A549 (cell line): ENCODE results near the gene FBLN1. TPM values are rescaled to one million over a fixed set of nuclear protein-coding genes. Genes with fewer than 3 reads are reported as not detected.

Experiments used
- ATAC-seq, 2 experiments: fragments of 200-7000 bp in 1 of 2; fragments of >200 bp in 1 of 2; cut with Nextera tagmentation in 1 of 2; cut with Tn5 transposase in 1 of 2; 3 replicates each; pipeline versions ENCODE4 v1.8.0 to v1.9.1; 2018 to 2020; ENCODE audit warnings: mild to moderate bottlenecking in 1 of 2, moderate library complexity in 1 of 2
- CTCF ChIA-PET: fragments of 300-600 bp; sonication (Branson Sonifier 250); formaldehyde crosslinking; extraction: SDS; loops from one replicate; lab custom pipeline; 2021; ENCODE audit warnings: antibody characterized with exemption, inconsistent platforms; lab: Yijun Ruan, JAX
- POLR2A ChIA-PET: fragments of 350-600 bp; formaldehyde crosslinking; extraction: SDS; loops from one replicate; lab custom pipeline; 2021; ENCODE audit warnings: antibody characterized with exemption, inconsistent platforms; lab: Yijun Ruan, JAX
- DNase-seq, 2 experiments: peaks; one replicate each; pipeline versions ENCODE4 v3.0.0 to v3.0.0-alpha.2; 2011 to 2016; ENCODE audit warnings: low read depth in 1 of 2, low spot score in 1 of 2
- FAIRE-seq: peaks from 2 replicates; lab custom pipeline; 2011; peaks lifted over from hg19 to GRCh38; lab: Jason Lieb, UNC
- H3K27ac ChIP-seq, 2 experiments: fragments of >200 bp; sonication (Bioruptor Twin); formaldehyde crosslinking; 3 replicates each; pipeline ENCODE4 v1.5.1; 2016 to 2017
- H3K4me1 ChIP-seq: fragments of >200 bp; sonication (Bioruptor Twin); formaldehyde crosslinking; 3 replicates; pipeline ENCODE4 v1.6.1; 2016
- H3K4me2 ChIP-seq: fragments of >200 bp; sonication (Bioruptor Twin); formaldehyde crosslinking; 3 replicates; pipeline ENCODE4 v1.6.1; 2016
- H3K4me3 ChIP-seq: fragments of >200 bp; sonication (Bioruptor Twin); formaldehyde crosslinking; 3 replicates; pipeline ENCODE4 v1.5.1; 2016
- H3K9me3 ChIP-seq: fragments of >200 bp; sonication (Bioruptor Twin); formaldehyde crosslinking; 3 replicates; pipeline ENCODE4 v1.6.1; 2016
- CHD4 ChIP-seq: fragments of 200-600 bp; sonication (generic); IDR thresholded peaks from 2 replicates; pipeline ENCODE4 v1.6.1; 2016; ENCODE audit warnings: antibody characterized with exemption, mild to moderate bottlenecking, borderline replicate concordance
- E2F6 ChIP-seq: IDR thresholded peaks from 2 replicates; pipeline ENCODE4 v1.6.1; 2012; ENCODE audit warnings: low read depth, borderline replicate concordance
- EHF ChIP-seq: fragments of 250-450 bp; sonication (Bioruptor Pico); IDR thresholded peaks from 2 replicates; pipeline ENCODE4 v1.5.0; 2020; ENCODE audit warnings: mild to moderate bottlenecking
- ELK1 ChIP-seq: fragments of 150-350 bp; IDR thresholded peaks from 2 replicates; pipeline ENCODE4 v1.6.1; 2014; ENCODE audit warnings: low read depth, mild to moderate bottlenecking, low read length
- ESRRA ChIP-seq: fragments of 150-350 bp; IDR thresholded peaks from 2 replicates; pipeline ENCODE4 v1.6.1; 2014; ENCODE audit warnings: mild to moderate bottlenecking, low read length, borderline replicate concordance
- FOSB ChIP-seq: fragments of 250-450 bp; sonication (Bioruptor Pico); IDR thresholded peaks from 2 replicates; pipeline ENCODE4 v1.5.0; 2020; ENCODE audit warnings: mild to moderate bottlenecking, moderate library complexity
- GATA3 ChIP-seq: IDR thresholded peaks from 2 replicates; pipeline ENCODE4 v1.6.1; 2012; ENCODE audit warnings: borderline replicate concordance
- HDAC2 ChIP-seq: fragments of 200-600 bp; sonication (generic); IDR thresholded peaks from 2 replicates; pipeline ENCODE4 v1.6.1; 2016
- HES2 ChIP-seq: fragments of >200 bp; sonication (Bioruptor Twin); formaldehyde crosslinking; IDR thresholded peaks from 2 replicates; pipeline ENCODE4 v1.6.1; 2016
- JUN ChIP-seq, 2 experiments: fragments of >200 bp; sonication (Bioruptor Twin); formaldehyde crosslinking; IDR thresholded peaks; 2 replicates in 1 of 2; 3 replicates in 1 of 2; pipeline ENCODE4 v1.6.1; 2016 to 2017
- JUNB ChIP-seq: fragments of >200 bp; sonication (Bioruptor Twin); formaldehyde crosslinking; IDR thresholded peaks from 2 replicates; pipeline ENCODE4 v1.6.1; 2016
- KDM1A ChIP-seq: fragments of 200-600 bp; sonication (generic); IDR thresholded peaks from 2 replicates; pipeline ENCODE4 v1.6.1; 2016; ENCODE audit warnings: low read depth, mild to moderate bottlenecking
- MAX ChIP-seq: IDR thresholded peaks from 2 replicates; pipeline ENCODE4 v1.6.1; 2012
- NPAS2 ChIP-seq: fragments of 250-450 bp; sonication (Bioruptor Pico); IDR thresholded peaks from 2 replicates; pipeline ENCODE4 v1.8.0; 2022; ENCODE audit warnings: mild to moderate bottlenecking, moderate library complexity, borderline replicate concordance
- POLR2A ChIP-seq: IDR thresholded peaks from 2 replicates; pipeline ENCODE4 v1.6.1; 2012; ENCODE audit warnings: mild to moderate bottlenecking, low read length
- RAD21 ChIP-seq, 2 experiments: fragments of >200 bp in 1 of 2; sonication (Bioruptor Twin) in 1 of 2; formaldehyde crosslinking in 1 of 2; IDR thresholded peaks in 1 of 2; conservative IDR thresholded peaks in 1 of 2; 2 replicates in 1 of 2; 3 replicates in 1 of 2; pipeline ENCODE4 v1.6.1; 2012 to 2018; ENCODE audit warnings: inconsistent platforms in 1 of 2
- RCOR1 ChIP-seq: fragments of 150-350 bp; IDR thresholded peaks from 2 replicates; pipeline ENCODE4 v1.6.1; 2014; ENCODE audit warnings: antibody characterized with exemption, low read length, low read depth
- RFX5 ChIP-seq: fragments of 450-650 bp; IDR thresholded peaks from 2 replicates; pipeline ENCODE4 v1.7.1; 2014; ENCODE audit warnings: antibody characterized with exemption, mild to moderate bottlenecking, moderate library complexity
- RNF2 ChIP-seq: fragments of 200-600 bp; sonication (generic); IDR thresholded peaks from 2 replicates; pipeline ENCODE4 v1.6.1; 2016; ENCODE audit warnings: low read depth, mild to moderate bottlenecking, antibody characterized with exemption, moderate library complexity, borderline replicate concordance
- SMC3 ChIP-seq: fragments of >200 bp; sonication (Bioruptor Twin); formaldehyde crosslinking; IDR thresholded peaks from 3 replicates; pipeline ENCODE4 v1.6.1; 2018; ENCODE audit warnings: inconsistent platforms
- ZC3H11A ChIP-seq: fragments of 450-650 bp; IDR thresholded peaks from 2 replicates; pipeline ENCODE4 v1.6.1; 2014; ENCODE audit warnings: antibody characterized with exemption, mild to moderate bottlenecking
- ZFP36 ChIP-seq: fragments of 450-650 bp; IDR thresholded peaks from 2 replicates; pipeline ENCODE4 v1.6.1; 2014; ENCODE audit warnings: borderline replicate concordance; ENCODE audit not compliant: partially characterized antibody
- ZSCAN20 ChIP-seq: fragments of 250-450 bp; sonication (Bioruptor Pico); IDR thresholded peaks from 2 replicates; pipeline ENCODE4 v1.8.0; 2022; ENCODE audit warnings: mild to moderate bottlenecking, moderate library complexity
- WGBS: methylation state at CpG from one replicate; pipeline ENCODE4 v1.1.6; 2017; ENCODE audit errors: missing lambda C conversion rate; 5-methylcytosine and 5-hydroxymethylcytosine counted together
- polyA plus RNA-seq, 4 experiments: library from polyadenylated mRNA; depleted of rRNA in 3 of 4; stranded (reverse); fragments of >200 nt; fragmentation: RNase III in 1 of 4; extraction: RNeasy Plus Mini Kit Qiagen cat#74134 plus additional on column Dnase treatment in 1 of 4; gene quantifications; 2 replicates in 3 of 4; 3 replicates in 1 of 4; pipeline ENCODE4 v1.2.3, GENCODE V29; 2011 to 2017

FBLN1 gene
- polyA plus RNA-seq, 2 of the 4 experiments (the other 2 are of a cell fraction) = 18.2 to 32.7 TPM

GRCh38 chr22:45483918-45484499 is 18.7 kb upstream of the FBLN1 start:
- H3K4me2 ChIP-seq = no peak overlapping the region
- TF ChIP-seq ESRRA (no peak), SMC3 (no peak), HES2 (no peak)
- TF ChIP-seq, all 56 proteins: peak for 0
- no peaks in the 10 kb centered on the region for H3K4me1 ChIP-seq
- ChIA-PET CTCF (interaction anchor here (1.6 kb wide), 1 partner anchor 66 kb away, joined by 3 read pairs; no protein-coding TSS in a partner anchor), POLR2A (no interaction called here)
- H3K27ac ChIP-seq = no peak overlapping the region
- FAIRE-seq = no peak
- no peak for DNase-seq
- H3K9me3 ChIP-seq = peaks cover 16% of the 10 kb centered on the region; the same call in 1 of the 3 replicates
- ATAC-seq = no peak
- no peak overlapping the region for H3K4me3 ChIP-seq
- WGBS = 38% methylated on average over 4 of the region's 5 CpGs

GRCh38 chr22:45484742-45485141 is 17.9 kb upstream of the FBLN1 start:
- Histone ChIP-seq H3K27ac (no peak overlapping the region), H3K4me3 (no peak overlapping the region), H3K4me1 (no peaks in the 10 kb centered on the region), H3K9me3 (peaks cover 18% of the 10 kb centered on the region; the same call in 2 of the 3 replicates), H3K4me2 (no peak overlapping the region)
- POLR2A ChIA-PET = no interaction called here
- no peak for FAIRE-seq
- DNase-seq = no peak
- no peak for ATAC-seq
- TF ChIP-seq RFX5 = no peak
- TF ChIP-seq RAD21 (conservative IDR thresholded peaks at IDR 0.05 in 1 of 2, IDR thresholded peaks at IDR 0.05 in 1 of 2) = no peak
- TF ChIP-seq ESRRA = no peak
- TF ChIP-seq POLR2A = no peak
- TF ChIP-seq EHF (CRISPR knock-in tag) = no peak
- no peak for TF ChIP-seq ZSCAN20 (CRISPR knock-in tag)
- TF ChIP-seq KDM1A = no peak
- WGBS = 75% methylated on average over 4 of the region's 4 CpGs
- CTCF ChIA-PET = interaction anchor here (1.6 kb wide), 1 partner anchor 65 kb away, joined by 3 read pairs; no protein-coding TSS in a partner anchor

- ATAC-seq = no peak
- ChIA-PET CTCF (interaction anchor here (1.6 kb wide), 1 partner anchor 65 kb away, joined by 3 read pairs; no protein-coding TSS in a partner anchor), POLR2A (no interaction called here)
- Histone ChIP-seq H3K27ac (no peak overlapping the region), H3K4me2 (no peak overlapping the region), H3K9me3 (peaks cover 18% of the 10 kb centered on the region; the same call in 2 of the 3 replicates), H3K4me3 (no peak overlapping the region), H3K4me1 (no peaks in the 10 kb centered on the region)
- DNase-seq = no peak
- no peak for FAIRE-seq
- WGBS = 83% methylated on average over 4 of the region's 4 CpGs
- TF ChIP-seq RCOR1 = no peak
- TF ChIP-seq FOSB (CRISPR knock-in tag) = no peak
- no peak for TF ChIP-seq ZC3H11A
- no peak for TF ChIP-seq KDM1A
- TF ChIP-seq CHD4 = no peak
- TF ChIP-seq HDAC2 = no peak
- no peak for TF ChIP-seq MAX
- no peak for TF ChIP-seq GATA3
- no peak for TF ChIP-seq EHF (CRISPR knock-in tag)
- no peak for TF ChIP-seq JUN (IDR thresholded peaks at IDR 0.05)
- no peak for TF ChIP-seq E2F6
- no peak for TF ChIP-seq ZFP36
- TF ChIP-seq JUNB = no peak
- TF ChIP-seq NPAS2 (CRISPR knock-in tag) = no peak
- no peak for TF ChIP-seq ELK1
- TF ChIP-seq RNF2 = no peak
- no peak for TF ChIP-seq ESRRA
Observed at GRCh38 chr22:45485261-45485660, 17.4 kb upstream of the FBLN1 start.
